GM21529 (cell line): ENCODE data around the gene ZDHHC20.

Source experiments
- ATAC-seq: cut with Tn5 transposase; IDR thresholded peaks from one replicate; pipeline ENCODE4 v1.9.1; 2021; ENCODE audit not compliant: unreplicated experiment

Gene ZDHHC20

DNA sequence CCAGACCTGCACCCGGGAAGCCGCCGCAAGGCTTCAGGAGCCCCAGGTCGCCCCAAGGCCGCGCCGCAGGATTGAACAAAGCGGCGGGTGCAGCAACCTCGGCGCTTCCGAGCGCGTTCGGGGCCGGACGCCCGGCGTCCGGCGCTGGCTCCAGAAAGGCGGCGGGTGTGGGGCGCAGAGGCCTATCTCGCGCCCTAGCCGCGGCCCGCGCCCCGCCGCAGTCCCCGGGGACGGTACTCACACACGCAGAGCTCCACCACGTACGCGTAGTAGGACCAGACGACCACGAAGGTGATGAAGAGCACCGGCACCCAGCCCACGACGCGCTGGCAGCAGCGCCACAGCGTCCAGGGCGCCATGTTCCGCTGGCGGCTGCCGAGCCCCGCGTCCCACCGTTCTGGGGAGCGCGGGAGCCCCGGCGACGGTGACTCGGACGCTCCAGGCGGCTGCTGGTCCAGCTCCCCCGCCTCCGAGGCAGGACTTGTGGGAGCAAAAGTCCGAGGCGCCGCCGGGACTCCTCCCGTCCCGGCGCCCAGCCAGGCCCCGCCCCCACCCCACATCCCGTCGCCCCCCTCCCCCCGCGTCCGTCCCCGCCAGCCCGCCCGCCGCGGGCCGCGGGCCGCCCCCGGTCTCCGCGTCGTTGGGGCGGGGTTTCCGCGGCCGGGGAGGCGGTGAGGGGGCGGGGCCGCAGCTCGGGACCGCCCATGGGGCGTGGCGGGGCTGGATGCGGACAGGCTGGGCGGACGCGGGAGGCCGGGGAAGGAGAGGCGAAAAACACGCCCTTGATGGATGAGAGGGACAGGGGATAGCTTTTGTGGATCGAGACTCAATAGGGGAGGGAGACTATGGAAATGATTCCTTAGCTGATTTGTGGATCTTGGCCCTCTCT, at the start of gene ZDHHC20:
Gene ZDHHC20 (minus strand): TSS at position 491 of the 889 bp plus-strand sequence. CDS start 132 bp downstream, at position 359.
- ATAC-seq, result peak; percentile 86

DNA sequence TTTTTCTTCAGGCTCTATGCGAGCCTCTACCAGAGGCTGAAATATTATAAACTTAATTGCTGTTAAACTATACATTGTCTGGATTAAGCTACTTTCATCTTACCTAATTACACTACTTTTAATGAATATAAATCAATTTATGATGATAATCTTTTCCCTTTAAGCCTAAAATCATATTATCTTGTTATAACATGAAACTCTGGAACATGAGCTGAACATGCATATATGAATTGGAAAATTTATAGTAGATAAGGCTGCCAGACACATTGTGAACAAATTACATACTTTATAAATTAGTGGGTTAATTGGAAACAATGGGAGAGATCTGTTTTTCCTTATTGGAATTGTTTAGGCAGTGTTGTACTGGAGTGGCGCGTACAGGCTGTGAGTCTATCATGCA, 45.3 kb upstream of the ZDHHC20 start:
- no peak for ATAC-seq

- no peak for ATAC-seq
Measured at GRCh38 chr13:21501686-21502085, 42.6 kb upstream of the ZDHHC20 start.

- no peak for ATAC-seq
Measured at GRCh38 chr13:21486322-21486721, 27.2 kb upstream of the ZDHHC20 start.

GRCh38 chr13:21483748-21484147, 24.6 kb upstream of the ZDHHC20 start:
- ATAC-seq, result no peak

GRCh38 chr13:21481359-21481758, 22.3 kb upstream of the ZDHHC20 start:
- no peak for ATAC-seq

GRCh38 chr13:21478881-21479808, 20.0 kb upstream of the ZDHHC20 start:
- no peak for ATAC-seq

- peak; percentile 82 for ATAC-seq
Measured at GRCh38 chr13:21476893-21477472, 17.9 kb upstream of the ZDHHC20 start.

GRCh38 chr13:21475115-21475514, 16.0 kb upstream of the ZDHHC20 start:
- ATAC-seq, result no peak

DNA sequence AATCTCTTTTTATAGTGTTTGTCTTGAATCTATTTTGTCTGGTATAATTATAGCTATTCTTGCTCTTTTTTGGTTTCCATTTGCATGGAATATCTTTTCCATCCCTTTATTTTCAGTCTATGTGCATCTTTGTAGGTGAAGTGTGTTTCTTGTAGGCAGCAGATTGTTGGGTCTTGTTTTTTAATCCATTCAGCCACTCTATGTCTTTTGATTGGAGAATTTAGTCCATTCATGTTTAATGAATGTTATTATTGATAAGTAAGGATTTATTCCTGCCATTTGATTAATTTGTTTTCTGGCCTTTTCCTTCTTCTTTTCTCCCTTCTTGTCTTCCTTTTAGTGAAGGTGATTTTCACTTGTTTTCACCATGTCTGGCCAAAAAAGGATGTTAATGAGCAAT, 11.7 kb upstream of the ZDHHC20 start:
- ATAC-seq, result no peak

GRCh38 chr13:21466527-21466926, 7.4 kb upstream of the ZDHHC20 start:
- ATAC-seq, result no peak

- no peak for ATAC-seq
Measured at GRCh38 chr13:21465710-21466160, 6.6 kb upstream of the ZDHHC20 start.

DNA sequence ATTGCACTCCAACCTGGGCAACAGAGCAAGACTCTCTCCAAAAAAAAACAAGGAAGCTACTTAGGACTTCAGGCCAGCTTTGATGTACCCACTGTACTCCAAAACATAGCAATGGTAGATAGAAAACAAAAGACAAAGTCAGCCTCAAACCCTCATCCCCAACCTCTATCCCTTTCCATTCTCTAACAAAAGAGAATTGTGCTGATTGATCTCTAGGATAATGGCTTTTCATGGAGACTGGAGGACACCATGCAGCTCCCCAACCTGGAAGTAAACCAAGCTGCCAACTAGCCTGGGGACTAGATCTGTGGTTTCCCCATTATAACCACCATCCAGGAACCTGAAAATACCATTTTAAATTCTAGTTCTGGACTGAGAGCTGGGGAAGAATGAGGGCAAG, 4.3 kb upstream of the ZDHHC20 start:
- no peak for ATAC-seq

DNA sequence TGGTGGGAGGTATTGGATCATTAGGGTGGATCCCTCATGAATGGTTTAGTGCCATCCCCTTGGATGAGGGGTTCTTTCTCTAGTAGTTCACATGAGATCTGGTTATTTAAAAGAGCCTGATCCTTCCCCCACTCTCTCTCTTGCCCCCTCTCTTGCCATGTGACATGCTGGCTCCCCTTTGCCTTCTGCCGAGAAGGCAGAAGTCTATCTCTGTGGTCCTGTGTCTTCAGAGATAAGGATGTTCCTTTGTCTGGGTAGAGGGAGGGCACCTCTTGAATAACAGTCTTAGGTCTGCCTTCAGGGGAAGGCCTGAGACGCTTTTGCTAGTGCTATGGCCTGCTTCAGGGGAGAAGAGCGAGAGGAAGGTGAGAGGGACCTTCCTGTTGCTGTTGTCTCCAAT, 2.0 kb upstream of the ZDHHC20 start:
- no peak for ATAC-seq

DNA sequence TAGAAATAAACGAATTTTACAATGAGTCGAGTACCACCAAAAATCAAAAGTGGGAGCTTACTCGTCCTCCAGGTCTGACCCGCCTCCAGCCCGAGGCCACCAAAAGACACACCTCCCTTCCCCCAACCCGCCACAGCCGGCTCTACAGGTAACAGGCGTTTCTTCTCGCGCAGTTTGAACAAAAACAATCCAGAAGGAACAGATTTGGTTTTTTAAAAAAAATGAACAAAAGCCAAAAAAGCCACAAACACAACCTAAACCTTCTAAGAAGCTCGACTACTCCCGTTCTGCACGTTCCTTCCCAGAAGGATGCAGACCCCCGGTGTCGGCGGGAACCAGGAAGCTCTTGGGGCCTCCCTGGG, 671 bp downstream of the ZDHHC20 start:
- peak; percentile 45 for ATAC-seq

DNA sequence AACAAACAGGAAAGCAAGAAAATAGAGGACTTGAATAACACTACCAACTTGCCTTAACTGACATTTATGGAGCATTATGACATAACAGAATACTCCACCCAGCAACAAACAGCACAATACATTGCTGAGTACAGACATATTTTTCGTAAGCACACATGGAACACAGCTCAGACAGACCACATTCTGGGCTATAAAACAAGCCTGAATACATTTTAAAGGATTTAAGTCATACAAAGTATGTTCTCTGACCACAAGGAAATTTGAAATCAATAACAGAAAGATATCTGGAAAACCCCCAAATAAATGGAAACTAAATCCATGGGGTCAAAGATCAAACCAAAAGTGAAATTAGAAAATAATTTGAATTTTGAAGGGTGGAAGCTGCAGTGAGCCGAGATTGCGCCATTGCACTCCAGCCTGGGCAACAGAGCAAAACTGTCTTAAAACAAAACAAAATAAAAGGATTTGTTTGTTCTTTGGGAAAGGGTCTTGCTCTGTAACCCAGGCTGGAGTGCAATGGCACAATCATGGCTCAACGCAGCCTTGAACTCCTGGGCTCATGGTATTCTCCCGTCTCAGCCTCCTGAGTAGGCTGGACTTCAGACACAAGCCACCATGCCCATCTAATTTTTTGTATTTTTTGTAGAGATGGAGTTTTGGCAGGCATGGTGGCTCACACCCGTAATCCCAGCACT, 5.6 kb downstream of the ZDHHC20 start:
- ATAC-seq, result no peak

GRCh38 chr13:21450936-21451335, 8.2 kb downstream of the ZDHHC20 start:
- no peak for ATAC-seq

GRCh38 chr13:21446656-21447055, 12.4 kb downstream of the ZDHHC20 start:
- no peak for ATAC-seq

- no peak for ATAC-seq
Measured at GRCh38 chr13:21445759-21446158, 13.3 kb downstream of the ZDHHC20 start.

DNA sequence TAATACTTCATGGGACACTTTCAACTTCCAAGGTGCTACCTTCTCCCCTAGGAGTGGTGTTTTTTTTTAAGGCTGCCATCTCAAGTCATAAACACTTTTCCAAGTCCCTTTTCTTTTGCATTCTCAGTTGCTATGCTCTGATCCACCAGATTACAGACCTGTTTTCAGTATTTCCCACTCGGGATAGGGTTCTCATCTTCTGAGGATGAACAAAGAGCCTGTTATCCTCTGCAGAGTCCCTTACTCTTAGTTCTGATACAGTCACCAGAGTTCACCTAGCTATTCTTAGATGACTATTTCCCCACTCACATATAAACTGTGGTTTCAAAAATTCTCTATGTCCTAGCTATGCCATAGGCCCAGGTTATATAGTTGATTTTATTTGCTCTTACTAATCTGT, 15.9 kb downstream of the ZDHHC20 start:
- no peak for ATAC-seq

GRCh38 chr13:21436582-21436981, 22.5 kb downstream of the ZDHHC20 start:
- no peak for ATAC-seq
